Measurements from ENCODE around the gene ADI1.

The ADI1 gene

DNA sequence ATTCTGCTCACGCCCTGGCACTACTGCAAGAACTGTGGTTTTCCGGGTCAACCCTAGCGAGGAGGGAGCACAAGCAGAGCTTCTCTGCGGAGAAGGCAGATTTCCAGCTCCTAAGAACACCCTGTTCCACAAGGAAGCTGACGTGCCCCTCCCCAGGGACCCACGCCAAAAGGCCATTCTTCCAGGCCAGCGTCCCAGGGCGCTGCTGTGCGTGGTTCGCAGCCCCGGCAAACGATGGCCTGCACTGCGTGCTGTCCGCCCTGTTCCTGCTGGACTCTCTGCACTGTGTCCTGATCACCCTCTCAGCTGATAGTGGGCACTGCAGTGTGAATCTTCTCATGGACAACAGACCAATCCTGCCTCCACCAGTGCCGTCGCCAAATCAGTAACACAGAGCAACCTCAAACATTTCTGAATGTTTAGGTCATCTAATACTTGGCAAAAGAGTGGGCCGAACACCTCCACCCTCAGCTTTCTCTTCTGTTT, 49.1 kb downstream of the ADI1 start:
- Histone ChIP-seq H3K27ac (ENCODE audit: low read depth, low read length, poor library complexity, severe bottlenecking) (no peak overlapping the region), H3K36me3 (ENCODE audit: insufficient read depth, low read length) (peaks cover 38% of the 10 kb centered on the region; the same call in 1 of the 2 replicates), H3K27me3 (ENCODE audit: insufficient read depth, low read length) (no peaks in the 10 kb centered on the region), H3K4me2 (ENCODE audit: low read length) (no peak overlapping the region), H3K9me2 (ENCODE audit: low read depth, low read length) (no peaks in the 10 kb centered on the region), H3K4me3 (ENCODE audit: low read depth, low read length, poor library complexity, severe bottlenecking) (no peak overlapping the region), H3K9me3 (ENCODE audit: low read length) (no peaks in the 10 kb centered on the region), H3K9ac (ENCODE audit: low read length) (no peak overlapping the region), H3K79me2 (ENCODE audit: insufficient read depth, low read length) (no peaks in the 10 kb centered on the region), H3F3A (ENCODE audit: insufficient read depth, low read length) (no peaks in the 10 kb centered on the region), H2AFZ (ENCODE audit: low read length) (no peak overlapping the region), H4K20me1 (ENCODE audit: insufficient read depth, low read length) (no peaks in the 10 kb centered on the region), H3K4me1 (ENCODE audit: insufficient read depth, low read length, severe bottlenecking) (no peaks in the 10 kb centered on the region)
- TF ChIP-seq, protein P1, sequence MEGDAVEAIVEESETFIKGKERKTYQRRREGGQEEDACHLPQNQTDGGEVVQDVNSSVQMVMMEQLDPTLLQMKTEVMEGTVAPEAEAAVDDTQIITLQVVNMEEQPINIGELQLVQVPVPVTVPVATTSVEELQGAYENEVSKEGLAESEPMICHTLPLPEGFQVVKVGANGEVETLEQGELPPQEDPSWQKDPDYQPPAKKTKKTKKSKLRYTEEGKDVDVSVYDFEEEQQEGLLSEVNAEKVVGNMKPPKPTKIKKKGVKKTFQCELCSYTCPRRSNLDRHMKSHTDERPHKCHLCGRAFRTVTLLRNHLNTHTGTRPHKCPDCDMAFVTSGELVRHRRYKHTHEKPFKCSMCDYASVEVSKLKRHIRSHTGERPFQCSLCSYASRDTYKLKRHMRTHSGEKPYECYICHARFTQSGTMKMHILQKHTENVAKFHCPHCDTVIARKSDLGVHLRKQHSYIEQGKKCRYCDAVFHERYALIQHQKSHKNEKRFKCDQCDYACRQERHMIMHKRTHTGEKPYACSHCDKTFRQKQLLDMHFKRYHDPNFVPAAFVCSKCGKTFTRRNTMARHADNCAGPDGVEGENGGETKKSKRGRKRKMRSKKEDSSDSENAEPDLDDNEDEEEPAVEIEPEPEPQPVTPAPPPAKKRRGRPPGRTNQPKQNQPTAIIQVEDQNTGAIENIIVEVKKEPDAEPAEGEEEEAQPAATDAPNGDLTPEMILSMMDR (IDR thresholded peaks at IDR 0.05; ENCODE audit: low read length), result no peak
- TF ChIP-seq EZH2 (IDR thresholded peaks at IDR 0.05; ENCODE audit: borderline replicate concordance, low read length), result no peak

DNA sequence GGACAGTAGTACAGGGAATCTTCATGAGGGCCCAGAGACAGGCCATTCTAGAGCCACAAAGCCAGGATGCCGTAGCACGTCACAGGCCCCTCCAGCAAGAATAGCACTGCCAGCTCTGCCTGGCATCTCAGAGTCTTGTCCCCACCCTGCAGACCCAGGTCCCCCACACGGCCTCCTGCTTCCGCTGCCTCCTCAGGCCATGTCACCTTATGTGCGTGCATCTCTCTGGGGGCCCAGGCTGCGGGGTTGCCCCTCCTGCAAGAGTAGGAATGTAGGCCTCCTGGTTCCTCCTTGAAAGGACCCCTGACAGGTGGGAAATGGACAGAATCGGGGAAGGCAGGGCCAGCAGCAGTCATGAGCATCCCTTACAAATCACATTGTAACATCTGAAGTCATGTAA, 49.8 kb downstream of the ADI1 start:
- TF ChIP-seq EZH2 (IDR thresholded peaks at IDR 0.05; ENCODE audit: borderline replicate concordance, low read length), result no peak
- TF ChIP-seq, protein P1 (IDR thresholded peaks at IDR 0.05; ENCODE audit: low read length), result no peak
- H3K79me2 ChIP-seq (ENCODE audit: insufficient read depth, low read length), result no peaks in the 10 kb centered on the region
- no peak overlapping the region for H3K4me2 ChIP-seq (ENCODE audit: low read length)
- no peak overlapping the region for H3K4me3 ChIP-seq (ENCODE audit: low read depth, low read length, poor library complexity, severe bottlenecking)
- H3K4me1 ChIP-seq (ENCODE audit: insufficient read depth, low read length, severe bottlenecking), result no peaks in the 10 kb centered on the region
- no peaks in the 10 kb centered on the region for H3K9me3 ChIP-seq (ENCODE audit: low read length)
- no peaks in the 10 kb centered on the region for H3K9me2 ChIP-seq (ENCODE audit: low read depth, low read length)
- no peak overlapping the region for H3K9ac ChIP-seq (ENCODE audit: low read length)
- no peaks in the 10 kb centered on the region for H3F3A ChIP-seq (ENCODE audit: insufficient read depth, low read length)
- H3K27me3 ChIP-seq (ENCODE audit: insufficient read depth, low read length), result no peaks in the 10 kb centered on the region
- H3K36me3 ChIP-seq (ENCODE audit: insufficient read depth, low read length), result peaks cover 38% of the 10 kb centered on the region; the same call in 1 of the 2 replicates
- no peak overlapping the region for H3K27ac ChIP-seq (ENCODE audit: low read depth, low read length, poor library complexity, severe bottlenecking)
- no peak overlapping the region for H2AFZ ChIP-seq (ENCODE audit: low read length)
- no peaks in the 10 kb centered on the region for H4K20me1 ChIP-seq (ENCODE audit: insufficient read depth, low read length)

DNA sequence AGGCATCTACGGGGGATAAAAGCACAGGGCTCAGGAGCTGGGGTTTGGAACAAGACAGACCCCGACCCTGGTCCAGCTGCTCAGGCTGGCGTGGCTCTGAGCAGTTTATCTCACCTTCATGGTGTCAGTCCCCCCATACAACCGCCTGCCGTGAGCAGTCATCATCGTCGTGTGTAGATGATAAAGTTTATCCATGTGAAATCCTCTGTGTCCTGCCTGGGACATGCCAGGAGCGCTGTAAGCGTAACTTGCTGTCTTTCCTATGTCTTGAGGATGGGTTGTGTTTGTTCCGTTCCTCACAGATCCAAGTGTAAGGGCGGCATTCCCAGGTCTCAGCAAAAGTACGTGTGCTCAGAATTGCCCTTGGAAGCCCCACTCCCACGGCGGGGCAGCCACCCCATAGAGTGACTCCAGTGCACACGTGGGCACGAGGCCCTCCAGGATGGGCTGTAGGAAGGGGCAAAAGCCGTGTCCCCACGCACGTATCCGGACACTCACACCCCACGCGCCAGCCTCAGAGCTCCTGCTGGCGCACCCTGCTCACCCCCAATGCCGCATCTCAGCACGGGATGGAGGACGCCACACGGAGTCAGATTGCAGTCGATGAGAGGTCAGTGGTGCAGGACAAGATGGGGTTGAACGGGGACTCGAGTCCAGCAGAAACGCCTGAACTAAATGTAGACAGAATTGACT, 50.9 kb downstream of the ADI1 start:
- no peak overlapping the region for H3K4me2 ChIP-seq (ENCODE audit: low read length)
- no peaks in the 10 kb centered on the region for H3K9me2 ChIP-seq (ENCODE audit: low read depth, low read length)
- no peak overlapping the region for H3K27ac ChIP-seq (ENCODE audit: low read depth, low read length, poor library complexity, severe bottlenecking)
- no peaks in the 10 kb centered on the region for H3K79me2 ChIP-seq (ENCODE audit: insufficient read depth, low read length)
- H3K9me3 ChIP-seq (ENCODE audit: low read length), result no peaks in the 10 kb centered on the region
- no peaks in the 10 kb centered on the region for H3F3A ChIP-seq (ENCODE audit: insufficient read depth, low read length)
- no peak for TF ChIP-seq EZH2 (IDR thresholded peaks at IDR 0.05; ENCODE audit: borderline replicate concordance, low read length)
- TF ChIP-seq, protein P1 (IDR thresholded peaks at IDR 0.05; ENCODE audit: low read length), result no peak
- no peak overlapping the region for H3K4me3 ChIP-seq (ENCODE audit: low read depth, low read length, poor library complexity, severe bottlenecking)
- no peaks in the 10 kb centered on the region for H4K20me1 ChIP-seq (ENCODE audit: insufficient read depth, low read length)
- no peak overlapping the region for H2AFZ ChIP-seq (ENCODE audit: low read length)
- H3K9ac ChIP-seq (ENCODE audit: low read length), result no peak overlapping the region
- no peaks in the 10 kb centered on the region for H3K4me1 ChIP-seq (ENCODE audit: insufficient read depth, low read length, severe bottlenecking)
- no peaks in the 10 kb centered on the region for H3K27me3 ChIP-seq (ENCODE audit: insufficient read depth, low read length)
- peaks cover 33% of the 10 kb centered on the region; the same call in 1 of the 2 replicates for H3K36me3 ChIP-seq (ENCODE audit: insufficient read depth, low read length)
